Measurements from ENCODE around the gene C19orf47.

C19orf47 gene

GRCh38 chr19:40313229-40313983, 34.8 kb downstream of the C19orf47 start:
- DNase-seq = no peak

- peak; percentile 52 for DNase-seq
Observed at GRCh38 chr19:40312533-40312932, 35.7 kb downstream of the C19orf47 start.

- DNase-seq = no peak
Observed at GRCh38 chr19:40309666-40310065, 38.5 kb downstream of the C19orf47 start.

GRCh38 chr19:40305403-40305802, 42.8 kb downstream of the C19orf47 start:
- peak; percentile 78 for DNase-seq

GRCh38 chr19:40304306-40304705, 43.9 kb downstream of the C19orf47 start:
- no peak for DNase-seq

GRCh38 chr19:40303765-40304164, 44.4 kb downstream of the C19orf47 start:
- DNase-seq = no peak

GRCh38 chr19:40302224-40303011, 45.8 kb downstream of the C19orf47 start:
- DNase-seq = no peak

- DNase-seq = no peak
Observed at GRCh38 chr19:40300668-40301067, 47.5 kb downstream of the C19orf47 start.

- DNase-seq = no peak
Observed at GRCh38 chr19:40298026-40298425, 50.2 kb downstream of the C19orf47 start.

GRCh38 chr19:40294560-40294959, 53.6 kb downstream of the C19orf47 start:
- no peak for DNase-seq

- DNase-seq = no peak
Observed at GRCh38 chr19:40286971-40287421, 61.2 kb downstream of the C19orf47 start.

- no peak for DNase-seq
Observed at GRCh38 chr19:40286235-40286970, 61.8 kb downstream of the C19orf47 start.

GRCh38 chr19:40285353-40286234, 62.6 kb downstream of the C19orf47 start:
- peak; percentile 97 for DNase-seq

GRCh38 chr19:40284501-40285352, 63.5 kb downstream of the C19orf47 start, which contains the start of gene AKT2:
AKT2 (minus strand) TSS chr19:40285345; CDS start chr19:40265267, 20,078 bp downstream.
- DNase-seq = peak; percentile 5

GRCh38 chr19:40284251-40284500, 64.0 kb downstream of the C19orf47 start:
- DNase-seq = no peak

- no peak for DNase-seq
Observed at GRCh38 chr19:40283414-40284250, 64.6 kb downstream of the C19orf47 start.

GRCh38 chr19:40282920-40283319, 65.3 kb downstream of the C19orf47 start:
- DNase-seq = no peak

GRCh38 chr19:40282209-40282580, 66.0 kb downstream of the C19orf47 start:
- no peak for DNase-seq

GRCh38 chr19:40281381-40282208, 66.6 kb downstream of the C19orf47 start:
- DNase-seq = no peak
